NCI-H524 treated with DMSO at 0.1 percent for 48 hours (cell line): ENCODE data around the gene BRIP1.
"Not testable (repeated sequence)": the region's sequence is repeated elsewhere in the genome, so short reads cannot be mapped to it uniquely, and the experiment has no call there.

ENCODE experiments used
- DNase-seq: peaks from one replicate; lab custom pipeline; 2025; lab: John Stamatoyannopoulos, UW

BRIP1 gene

GRCh38 chr17:61827649-61828395 is 35.5 kb downstream of the BRIP1 start:
- no peak for DNase-seq

DNA sequence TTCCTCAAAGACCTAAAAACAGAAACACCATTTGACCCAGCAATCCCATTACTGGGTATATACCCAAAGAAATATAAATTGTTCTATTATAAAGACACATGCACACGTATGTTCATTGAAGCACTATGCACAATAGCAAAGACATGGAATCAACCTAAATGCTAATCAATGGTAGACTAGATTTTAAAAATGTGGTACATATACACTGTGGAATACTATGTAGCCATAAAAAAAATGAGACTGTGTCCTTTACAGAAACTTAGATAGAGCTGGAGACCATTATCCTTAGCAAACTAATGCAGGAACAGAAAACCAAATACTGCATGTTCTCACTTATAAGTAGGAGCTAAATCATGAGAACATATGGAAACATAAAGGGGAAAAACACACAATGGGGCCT is 36.5 kb downstream of the BRIP1 start:
- not testable (repeated sequence) for DNase-seq

DNA sequence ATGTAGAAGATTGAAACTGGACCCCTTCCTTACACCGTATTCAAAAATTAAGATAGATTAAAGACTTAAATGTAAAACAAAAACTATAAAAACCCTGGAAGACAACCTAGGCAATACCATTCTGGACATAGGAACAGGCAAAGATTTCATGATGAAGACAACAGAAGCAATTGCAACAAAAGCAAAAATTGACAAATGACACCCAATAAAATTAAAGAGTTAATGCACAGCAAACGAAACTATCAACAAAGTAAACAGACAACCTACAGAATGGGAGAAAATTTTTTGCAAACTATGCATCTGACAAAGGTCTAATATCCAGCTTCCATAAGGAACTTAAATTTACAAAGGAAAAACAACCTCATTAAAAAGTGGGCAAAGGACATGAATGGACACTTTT is 37.1 kb downstream of the BRIP1 start:
- not testable (repeated sequence) for DNase-seq

DNA sequence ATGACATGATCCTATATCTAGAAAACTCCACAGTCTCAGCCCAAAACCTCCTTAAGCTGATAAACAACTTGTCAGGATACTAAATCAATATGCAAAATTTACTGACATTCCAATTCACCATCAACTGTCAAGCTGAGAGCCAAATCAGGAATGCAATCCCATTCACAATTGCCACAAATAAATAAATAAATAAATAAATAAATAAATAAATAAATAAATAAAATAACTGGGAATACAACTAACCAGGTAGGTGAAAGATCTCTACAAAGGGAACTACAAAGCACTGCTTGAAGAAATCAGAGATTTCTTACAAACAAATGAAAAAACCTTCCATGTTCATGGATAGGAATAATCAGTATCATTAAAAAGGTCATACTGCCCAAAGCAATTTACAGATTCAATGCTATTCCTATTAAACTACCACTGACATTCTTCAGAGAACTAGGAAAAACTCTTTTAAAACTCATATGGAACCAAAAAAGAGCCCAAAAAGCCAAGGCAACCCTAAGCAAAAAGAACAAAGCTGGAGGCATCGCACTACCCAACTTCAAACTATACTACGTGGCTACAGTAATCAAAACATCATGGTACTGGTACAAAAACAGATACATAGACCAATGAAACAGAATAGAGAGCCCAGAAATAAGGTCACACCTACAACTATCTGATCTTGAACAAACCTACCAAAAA is 37.7 kb downstream of the BRIP1 start:
- no peak for DNase-seq

GRCh38 chr17:61822326-61823285 is 40.7 kb downstream of the BRIP1 start:
- DNase-seq, result no peak

DNA sequence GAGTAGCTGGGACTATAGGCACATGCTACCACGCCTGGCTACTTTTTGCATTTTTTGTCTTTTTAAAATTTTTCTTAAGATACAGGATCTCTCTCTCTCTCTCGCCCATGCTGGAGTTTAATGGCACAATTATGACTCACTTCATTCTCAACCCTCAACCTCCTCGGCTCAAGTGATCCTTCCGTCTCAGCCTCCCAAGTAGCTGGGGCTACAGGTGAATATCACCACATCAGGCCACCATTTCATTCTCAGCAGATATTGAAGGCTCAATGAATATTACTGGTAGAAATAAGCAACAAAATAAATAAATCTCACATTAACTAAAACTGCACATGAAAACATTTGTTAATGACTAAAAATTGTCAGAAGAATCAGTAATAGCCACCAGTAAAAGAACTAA is 41.7 kb downstream of the BRIP1 start:
- no peak for DNase-seq

- not testable (repeated sequence) for DNase-seq
These were observed 44.1 kb downstream of the BRIP1 start for GRCh38 chr17:61819265-61819664.

- no peak for DNase-seq
These were observed 45.1 kb downstream of the BRIP1 start for GRCh38 chr17:61818225-61818624.

DNA sequence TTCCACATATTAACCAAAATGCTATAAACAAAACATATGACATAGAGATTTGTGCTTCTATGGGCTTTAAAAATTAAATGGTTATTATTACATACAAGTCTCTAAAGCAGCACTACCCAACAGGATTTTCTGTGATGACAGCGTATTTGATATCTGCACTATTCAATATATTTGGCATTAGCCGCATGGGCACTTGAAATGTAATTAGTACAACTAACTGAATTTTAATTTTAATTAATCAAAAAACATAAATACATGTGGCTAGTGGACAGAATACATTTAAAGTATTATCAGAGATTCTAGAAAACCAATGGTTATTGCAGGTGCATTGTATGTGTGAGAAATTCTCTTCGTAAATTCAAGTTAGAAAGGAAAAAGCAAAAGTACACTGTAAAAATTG is 45.9 kb downstream of the BRIP1 start:
- DNase-seq, result no peak

DNA sequence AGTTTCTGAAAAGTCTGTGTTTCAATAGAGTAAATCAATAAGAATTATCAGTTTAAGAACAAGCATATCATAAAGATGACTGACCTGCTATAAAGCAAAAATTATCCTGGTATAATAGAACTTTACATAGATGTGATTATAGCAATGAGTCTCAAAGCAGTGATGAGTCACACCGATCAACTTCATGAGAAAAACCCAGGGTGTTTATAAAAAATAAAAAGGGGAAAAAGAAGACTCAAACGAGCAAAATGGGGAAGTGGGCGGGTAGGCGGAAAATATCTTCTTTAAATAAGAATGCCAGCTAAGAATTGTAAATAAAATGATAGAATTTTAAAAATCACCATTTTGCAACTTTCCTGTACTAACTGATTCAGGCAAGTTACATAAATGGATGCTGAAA is 46.8 kb downstream of the BRIP1 start:
- DNase-seq, result no peak

- no peak for DNase-seq
These were observed 47.3 kb downstream of the BRIP1 start for GRCh38 chr17:61815863-61816503.

DNA sequence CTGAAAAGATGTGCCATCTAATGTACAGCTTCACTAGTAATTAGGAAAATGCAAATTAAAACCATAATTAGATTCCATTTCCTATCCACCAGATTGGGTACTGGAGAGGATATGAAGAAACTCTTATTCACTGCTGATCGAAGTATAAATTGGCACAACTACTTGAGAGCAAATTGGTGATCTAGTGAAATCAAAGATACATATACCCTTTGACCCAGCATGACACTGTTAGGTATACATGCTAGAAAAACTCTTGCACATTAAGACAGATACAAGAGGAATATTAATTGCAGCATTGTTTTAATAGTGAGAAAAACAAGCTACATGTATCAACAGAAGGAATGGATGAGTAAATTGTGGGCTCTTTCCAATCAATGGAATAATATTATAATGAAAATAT is 48.8 kb downstream of the BRIP1 start:
- no peak for DNase-seq

DNA sequence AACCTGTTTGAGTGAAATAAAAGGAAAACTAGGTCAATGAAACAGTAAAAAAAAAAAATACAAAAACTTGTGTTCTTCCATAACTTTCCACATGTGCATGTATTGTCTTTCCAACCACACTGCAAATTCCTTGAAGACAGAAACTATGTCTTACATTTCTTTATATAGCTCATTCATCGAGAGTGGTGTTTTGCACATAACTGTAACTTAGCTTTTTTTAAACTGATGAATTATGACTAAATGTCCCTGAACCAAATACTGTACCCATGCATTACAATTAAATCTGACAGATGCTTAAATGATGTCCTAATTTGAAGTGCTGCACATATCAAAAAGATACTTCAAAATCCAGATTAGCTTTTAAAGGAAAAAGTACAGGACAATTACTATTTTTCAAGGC is 50.1 kb downstream of the BRIP1 start:
- DNase-seq, result no peak

DNA sequence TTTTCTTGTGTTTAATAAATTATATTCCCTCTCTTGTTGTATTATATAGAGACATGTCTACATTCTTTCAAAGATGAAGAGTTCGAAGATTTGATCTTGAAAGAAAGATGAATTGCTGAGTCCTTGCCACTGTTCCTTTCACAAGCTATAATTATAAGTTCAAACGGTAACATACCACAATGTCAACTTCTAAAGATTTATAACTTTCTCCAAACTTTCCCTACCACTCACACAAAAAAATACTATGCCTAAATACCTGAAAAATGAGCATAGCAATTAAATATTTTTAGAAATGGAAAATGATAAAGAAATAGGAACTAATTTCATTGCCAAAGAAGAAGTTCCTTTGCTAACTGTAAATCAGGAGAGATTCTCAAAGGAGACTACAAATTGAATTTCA is 50.6 kb downstream of the BRIP1 start:
- no peak for DNase-seq

- DNase-seq, result no peak
These were observed 53.4 kb downstream of the BRIP1 start for GRCh38 chr17:61809816-61810392.

DNA sequence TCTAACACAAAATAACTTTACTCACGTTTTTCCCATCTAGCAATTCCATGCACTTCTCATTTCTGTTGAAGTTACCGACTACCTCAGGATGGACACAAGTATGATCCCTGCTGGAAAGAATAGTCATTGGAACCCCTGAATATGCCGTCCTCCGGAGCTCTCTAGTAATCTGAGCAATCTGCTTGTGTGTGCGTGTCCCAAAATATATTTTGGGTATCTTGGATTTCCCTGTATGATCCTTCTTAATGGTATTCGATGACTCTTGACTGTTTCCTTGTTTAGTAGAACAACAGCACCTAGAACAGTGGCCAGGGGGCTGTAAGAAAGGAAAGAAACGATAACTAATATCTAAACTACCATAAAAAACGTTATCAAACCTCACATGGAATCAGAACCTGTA is 54.9 kb downstream of the BRIP1 start:
- no peak for DNase-seq

- DNase-seq, result no peak
These were observed 56.4 kb downstream of the BRIP1 start for GRCh38 chr17:61806936-61807335.

- no peak for DNase-seq
These were observed 57.1 kb downstream of the BRIP1 start for GRCh38 chr17:61806081-61806828.

- no peak for DNase-seq
These were observed 57.9 kb downstream of the BRIP1 start for GRCh38 chr17:61805399-61805798.

DNA sequence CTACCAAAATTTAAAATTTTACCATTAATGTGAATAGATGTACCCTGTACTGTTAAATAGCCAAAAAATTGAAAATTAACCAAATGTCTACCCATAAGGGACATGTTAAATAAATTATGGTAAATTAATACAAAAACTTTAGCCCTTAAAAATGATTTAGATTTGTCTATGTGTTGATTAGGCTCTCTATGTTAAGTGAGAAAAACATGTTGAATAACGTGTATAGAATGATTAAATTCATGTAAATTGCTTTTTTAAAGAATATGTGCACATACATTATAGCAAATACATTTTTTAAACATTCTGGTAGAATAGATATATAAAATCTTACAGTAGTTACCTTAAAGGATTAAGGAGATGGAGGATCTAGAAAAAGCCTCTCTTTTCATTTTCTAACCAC is 59.5 kb downstream of the BRIP1 start:
- no peak for DNase-seq

DNA sequence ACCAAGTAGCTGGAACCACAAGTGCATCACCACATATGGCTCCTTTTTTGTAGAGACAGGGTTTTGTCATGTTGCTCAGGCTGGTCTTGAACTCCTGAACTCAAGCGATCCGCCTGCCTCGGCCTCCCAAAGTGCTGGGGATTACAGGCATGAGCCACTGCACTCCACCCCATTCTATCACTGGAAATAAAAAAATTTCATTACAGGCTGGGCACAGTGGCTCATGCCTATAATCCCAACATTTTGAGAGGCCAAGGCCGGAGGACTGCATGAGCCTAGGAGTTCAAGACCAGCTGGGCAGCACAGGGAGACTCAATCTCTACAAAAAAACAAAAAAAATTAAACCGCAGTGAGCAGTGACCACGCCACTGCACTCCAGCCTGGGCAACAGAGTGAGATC is 60.1 kb downstream of the BRIP1 start:
- no peak for DNase-seq
